ENCODE measurements around the gene BBS9. TPM values are rescaled to one million over a fixed set of nuclear protein-coding genes. Genes with fewer than 3 reads are reported as not detected.

Gene BBS9
- total RNA-seq, 2 donors from 2014 or later: 9.3 to 10.9 TPM

- Histone ChIP-seq H3K4me3 (no peak overlapping the region), H3K9me3 (no peaks in the 10 kb centered on the region), H3K27me3 (no peaks in the 10 kb centered on the region), H3K9ac (ENCODE audit: low read depth in 2 of 2, low read length in 2 of 2) (no peak overlapping the region), H3K27ac (no peak overlapping the region), H3K36me3 (no peaks in the 10 kb centered on the region), H3K4me1 (no peaks in the 10 kb centered on the region)
- intact Hi-C loops (cut with DNase I): no loop called here
- no peak for TF ChIP-seq CTCF (IDR thresholded peaks at IDR 0.05)
- DNase-seq: no peak
Observed at GRCh38 chr7:33412331-33412730, 283.0 kb downstream of the BBS9 start.

GRCh38 chr7:33418251-33418701 lies 288.9 kb downstream of the BBS9 start:
- intact Hi-C loops (cut with DNase I): no loop called here
- Histone ChIP-seq H3K9ac (ENCODE audit: low read depth in 2 of 2, low read length in 2 of 2) (no peak overlapping the region), H3K4me1 (no peaks in the 10 kb centered on the region), H3K36me3 (no peaks in the 10 kb centered on the region), H3K4me3 (no peak overlapping the region), H3K9me3 (no peaks in the 10 kb centered on the region), H3K27me3 (no peaks in the 10 kb centered on the region), H3K27ac (no peak overlapping the region)
- TF ChIP-seq CTCF (IDR thresholded peaks at IDR 0.05): no peak
- no peak for DNase-seq

GRCh38 chr7:33420311-33420940 lies 291.1 kb downstream of the BBS9 start:
- Histone ChIP-seq H3K4me3 (no peak overlapping the region), H3K4me1 (no peaks in the 10 kb centered on the region), H3K27ac (no peak overlapping the region), H3K36me3 (no peaks in the 10 kb centered on the region), H3K27me3 (no peaks in the 10 kb centered on the region), H3K9me3 (no peaks in the 10 kb centered on the region), H3K9ac (ENCODE audit: low read depth in 2 of 2, low read length in 2 of 2) (no peak overlapping the region)
- no peak for DNase-seq
- intact Hi-C loops (cut with DNase I): no loop called here
- no peak for TF ChIP-seq CTCF (IDR thresholded peaks at IDR 0.05)

- Histone ChIP-seq H3K9me3 (no peaks in the 10 kb centered on the region), H3K27me3 (no peaks in the 10 kb centered on the region), H3K4me1 (no peaks in the 10 kb centered on the region), H3K27ac (no peak overlapping the region), H3K9ac (ENCODE audit: low read depth in 2 of 2, low read length in 2 of 2) (no peak overlapping the region), H3K36me3 (no peaks in the 10 kb centered on the region), H3K4me3 (no peak overlapping the region)
- DNase-seq: no peak
- TF ChIP-seq CTCF (IDR thresholded peaks at IDR 0.05): no peak
- intact Hi-C loops (cut with DNase I): no loop called here
Observed at GRCh38 chr7:33421429-33421828, 292.1 kb downstream of the BBS9 start.

GRCh38 chr7:33422141-33422540 lies 292.8 kb downstream of the BBS9 start:
- Histone ChIP-seq H3K4me1 (no peaks in the 10 kb centered on the region), H3K36me3 (no peaks in the 10 kb centered on the region), H3K27ac (no peak overlapping the region)

More at GRCh38 chr7:33422141-33422540, 292.8 kb downstream of the BBS9 start:
- Histone ChIP-seq H3K27me3 (no peaks in the 10 kb centered on the region), H3K9me3 (no peaks in the 10 kb centered on the region), H3K9ac (ENCODE audit: low read depth in 2 of 2, low read length in 2 of 2) (no peak overlapping the region), H3K4me3 (no peak overlapping the region)
- no peak for TF ChIP-seq CTCF (IDR thresholded peaks at IDR 0.05)
- no peak for DNase-seq
- intact Hi-C loops (cut with DNase I): no loop called here

All from colonic mucosa (tissue), 4 donors.